OCI-LY7 (cell line): ENCODE measurements around the gene HCK.

Experiments used
- EZH2phosphoT487 ChIP-seq: fragments of 200-600 bp; sonication (generic); IDR thresholded peaks from 2 replicates; pipeline ENCODE4 v1.6.1; 2018; ENCODE audit warnings: low read depth, borderline replicate concordance, mild to moderate bottlenecking, mixed run types, antibody characterized with exemption, low read length, moderate library complexity, mixed read lengths
- TF ChIP-seq, protein P1 (sequence below): fragments of 200-600 bp; sonication (generic); conservative IDR thresholded peaks from 2 replicates; pipeline ENCODE4 v1.5.1; 2014; ENCODE audit warnings: mild to moderate bottlenecking, antibody characterized with exemption, low read length, moderate library complexity, mixed read lengths

GRCh38 chr20:32113591-32114260 is 61.7 kb downstream of the HCK start:
- TF ChIP-seq, protein P1, sequence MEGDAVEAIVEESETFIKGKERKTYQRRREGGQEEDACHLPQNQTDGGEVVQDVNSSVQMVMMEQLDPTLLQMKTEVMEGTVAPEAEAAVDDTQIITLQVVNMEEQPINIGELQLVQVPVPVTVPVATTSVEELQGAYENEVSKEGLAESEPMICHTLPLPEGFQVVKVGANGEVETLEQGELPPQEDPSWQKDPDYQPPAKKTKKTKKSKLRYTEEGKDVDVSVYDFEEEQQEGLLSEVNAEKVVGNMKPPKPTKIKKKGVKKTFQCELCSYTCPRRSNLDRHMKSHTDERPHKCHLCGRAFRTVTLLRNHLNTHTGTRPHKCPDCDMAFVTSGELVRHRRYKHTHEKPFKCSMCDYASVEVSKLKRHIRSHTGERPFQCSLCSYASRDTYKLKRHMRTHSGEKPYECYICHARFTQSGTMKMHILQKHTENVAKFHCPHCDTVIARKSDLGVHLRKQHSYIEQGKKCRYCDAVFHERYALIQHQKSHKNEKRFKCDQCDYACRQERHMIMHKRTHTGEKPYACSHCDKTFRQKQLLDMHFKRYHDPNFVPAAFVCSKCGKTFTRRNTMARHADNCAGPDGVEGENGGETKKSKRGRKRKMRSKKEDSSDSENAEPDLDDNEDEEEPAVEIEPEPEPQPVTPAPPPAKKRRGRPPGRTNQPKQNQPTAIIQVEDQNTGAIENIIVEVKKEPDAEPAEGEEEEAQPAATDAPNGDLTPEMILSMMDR, result no peak
- TF ChIP-seq EZH2phosphoT487, result no peak
